ES-I3 (cell line): Measurements from ENCODE around the gene MYO15B.

Experiments
- H3K36me3 ChIP-seq: 2 replicates; pipeline ENCODE4 v1.6.1; 2013; ENCODE audit warnings: mild to moderate bottlenecking, low read length, control low read depth, moderate library complexity; ENCODE audit not compliant: insufficient read depth
- H3K4me1 ChIP-seq: 2 replicates; pipeline ENCODE4 v1.6.1; 2013; ENCODE audit warnings: mild to moderate bottlenecking, control low read depth, low read length; ENCODE audit not compliant: insufficient read depth
- H3K9ac ChIP-seq: 2 replicates; pipeline ENCODE4 v1.6.1; 2013; ENCODE audit warnings: low read depth, mild to moderate bottlenecking, low read length, moderate library complexity
- H3K9me3 ChIP-seq: 2 replicates; pipeline ENCODE4 v1.6.1; 2013; ENCODE audit warnings: mild to moderate bottlenecking, low read length, moderate library complexity; ENCODE audit not compliant: control insufficient read depth, insufficient read depth

Gene MYO15B

DNA sequence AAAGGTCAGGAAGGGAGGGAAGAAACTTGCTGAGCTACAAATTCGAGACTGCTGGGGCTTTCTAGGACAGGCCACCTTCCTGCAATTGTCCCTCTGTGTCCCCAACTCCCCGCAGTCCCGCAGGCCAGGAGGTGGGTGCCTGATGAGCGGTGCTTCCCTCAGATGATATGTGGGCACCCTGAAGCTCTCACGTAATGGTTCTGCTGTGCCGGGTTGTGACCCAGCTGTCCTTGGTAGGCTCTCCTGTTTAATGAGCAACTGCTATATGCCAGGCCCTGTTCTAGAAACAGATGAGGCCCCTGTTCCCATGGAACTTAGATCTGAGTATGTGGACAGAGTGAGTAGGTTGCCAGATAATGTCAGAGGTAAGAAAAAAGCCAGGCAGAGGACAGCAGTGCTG is 22.0 kb upstream of the MYO15B start:
- Histone ChIP-seq H3K36me3 (peaks cover 3% of the 10 kb centered on the region; the same call in 1 of the 2 replicates), H3K9me3 (no peaks in the 10 kb centered on the region), H3K4me1 (peaks cover 4% of the 10 kb centered on the region; the same call in 1 of the 2 replicates), H3K9ac (no peak overlapping the region)

DNA sequence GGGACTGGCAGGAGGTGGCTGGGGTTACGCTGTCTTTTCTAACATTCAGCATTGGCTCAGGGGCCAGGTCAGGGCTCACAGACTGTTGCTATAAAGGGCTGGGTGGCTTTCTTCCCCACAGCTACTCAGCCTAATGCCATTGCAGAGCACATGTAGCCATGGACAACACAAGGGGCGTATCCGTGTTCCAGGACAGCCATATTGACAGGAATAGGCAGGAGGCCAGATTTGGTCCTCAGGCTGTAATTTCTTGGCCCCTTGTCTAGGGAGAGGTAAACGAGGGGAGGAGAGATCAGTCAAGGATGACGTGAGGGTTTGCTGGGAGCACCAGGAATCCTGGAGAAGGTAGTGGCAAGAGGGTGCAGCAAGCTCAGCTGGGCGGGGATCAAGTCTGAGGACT is 21.2 kb upstream of the MYO15B start:
- Histone ChIP-seq H3K9ac (no peak overlapping the region), H3K9me3 (no peaks in the 10 kb centered on the region), H3K4me1 (peaks cover 4% of the 10 kb centered on the region; the same call in 1 of the 2 replicates), H3K36me3 (peaks cover 3% of the 10 kb centered on the region; the same call in 1 of the 2 replicates)

- peaks cover 3% of the 10 kb centered on the region; the same call in 1 of the 2 replicates for H3K36me3 ChIP-seq
- peaks cover 4% of the 10 kb centered on the region; the same call in 1 of the 2 replicates for H3K4me1 ChIP-seq
- H3K9me3 ChIP-seq = no peaks in the 10 kb centered on the region
- no peak overlapping the region for H3K9ac ChIP-seq
These were observed 20.8 kb upstream of the MYO15B start for GRCh38 chr17:75566834-75567233.

GRCh38 chr17:75568412-75569255 is 19.0 kb upstream of the MYO15B start:
- no peak overlapping the region for H3K9ac ChIP-seq
- H3K36me3 ChIP-seq = peaks cover 3% of the 10 kb centered on the region; the same call in 1 of the 2 replicates
- peaks cover 4% of the 10 kb centered on the region; the same call in 1 of the 2 replicates for H3K4me1 ChIP-seq
- no peaks in the 10 kb centered on the region for H3K9me3 ChIP-seq

DNA sequence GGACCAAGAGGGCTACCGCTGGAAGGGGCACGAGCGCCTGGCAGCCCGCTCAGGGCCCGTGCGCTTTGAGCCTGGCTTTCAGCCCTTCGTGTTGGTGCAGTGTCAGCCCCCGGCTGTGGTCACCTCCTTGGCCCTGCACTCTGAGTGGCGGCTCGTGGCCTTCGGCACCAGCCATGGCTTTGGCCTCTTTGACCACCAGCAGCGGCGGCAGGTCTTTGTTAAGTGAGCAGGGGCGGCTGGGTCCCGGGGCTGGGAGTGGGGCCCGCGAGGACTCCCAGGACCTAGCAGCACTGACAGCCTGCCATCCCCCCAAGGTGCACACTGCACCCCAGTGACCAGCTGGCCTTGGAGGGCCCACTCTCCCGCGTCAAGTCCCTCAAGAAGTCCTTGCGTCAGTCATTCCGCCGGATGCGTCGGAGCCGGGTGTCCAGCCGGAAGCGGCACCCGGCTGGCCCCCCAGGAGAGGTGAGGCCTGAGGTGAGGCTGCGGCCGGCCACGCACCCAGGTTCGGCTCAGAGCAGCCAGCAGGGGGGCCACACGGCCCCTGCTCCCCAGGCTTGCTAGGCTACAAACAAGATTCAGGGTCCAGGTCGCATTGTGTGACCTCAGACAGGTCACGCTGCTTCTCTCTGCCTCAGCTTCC is 17.4 kb upstream of the MYO15B start:
- Histone ChIP-seq H3K36me3 (no peaks in the 10 kb centered on the region), H3K9me3 (no peaks in the 10 kb centered on the region), H3K4me1 (no peaks in the 10 kb centered on the region; the same call in 1 of the 2 replicates), H3K9ac (no peak overlapping the region)

- H3K9me3 ChIP-seq = no peaks in the 10 kb centered on the region
- no peaks in the 10 kb centered on the region; the same call in 1 of the 2 replicates for H3K4me1 ChIP-seq
- no peak overlapping the region for H3K9ac ChIP-seq
- H3K36me3 ChIP-seq = no peaks in the 10 kb centered on the region
These were observed 16.8 kb upstream of the MYO15B start for GRCh38 chr17:75570772-75571171.

- Histone ChIP-seq H3K9me3 (no peaks in the 10 kb centered on the region), H3K36me3 (no peaks in the 10 kb centered on the region), H3K4me1 (no peaks in the 10 kb centered on the region; the same call in 1 of the 2 replicates), H3K9ac (no peak overlapping the region)
These were observed 16.3 kb upstream of the MYO15B start for GRCh38 chr17:75571197-75571884.

- Histone ChIP-seq H3K4me1 (no peaks in the 10 kb centered on the region; the same call in 1 of the 2 replicates), H3K36me3 (no peaks in the 10 kb centered on the region), H3K9me3 (no peaks in the 10 kb centered on the region), H3K9ac (no peak overlapping the region)
These were observed 15.8 kb upstream of the MYO15B start for GRCh38 chr17:75571885-75572215.

- H3K9me3 ChIP-seq = no peaks in the 10 kb centered on the region
- H3K36me3 ChIP-seq = no peaks in the 10 kb centered on the region
- H3K4me1 ChIP-seq = no peaks in the 10 kb centered on the region; the same call in 1 of the 2 replicates
These were observed 14.7 kb upstream of the MYO15B start for GRCh38 chr17:75572713-75573539.

DNA sequence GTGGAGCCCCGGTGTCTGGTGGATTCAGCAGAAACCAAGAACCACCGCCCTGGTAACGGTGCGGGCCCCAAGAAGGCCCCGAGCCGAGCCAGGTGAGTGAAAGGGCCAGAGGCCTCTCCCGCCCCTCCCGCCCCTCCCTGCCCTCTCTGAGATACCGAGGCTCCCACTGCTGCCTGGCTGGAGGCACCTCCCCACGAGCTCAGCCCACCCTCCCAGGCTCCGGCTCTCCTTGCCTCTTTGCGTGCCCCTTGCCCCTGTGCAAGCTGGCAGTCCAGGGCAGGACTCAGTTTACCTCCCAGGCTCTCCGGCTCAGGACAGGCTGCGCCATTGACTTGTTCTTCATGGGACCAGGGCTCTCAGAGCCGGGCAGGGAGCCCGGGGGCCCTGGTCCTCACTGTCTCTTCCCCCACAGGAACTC is 14.1 kb upstream of the MYO15B start:
- Histone ChIP-seq H3K9ac (no peak overlapping the region), H3K4me1 (no peaks in the 10 kb centered on the region; the same call in 1 of the 2 replicates), H3K36me3 (no peaks in the 10 kb centered on the region), H3K9me3 (no peaks in the 10 kb centered on the region)

More at GRCh38 chr17:75572713-75573539, 14.7 kb upstream of the MYO15B start:
- no peak overlapping the region for H3K9ac ChIP-seq

DNA sequence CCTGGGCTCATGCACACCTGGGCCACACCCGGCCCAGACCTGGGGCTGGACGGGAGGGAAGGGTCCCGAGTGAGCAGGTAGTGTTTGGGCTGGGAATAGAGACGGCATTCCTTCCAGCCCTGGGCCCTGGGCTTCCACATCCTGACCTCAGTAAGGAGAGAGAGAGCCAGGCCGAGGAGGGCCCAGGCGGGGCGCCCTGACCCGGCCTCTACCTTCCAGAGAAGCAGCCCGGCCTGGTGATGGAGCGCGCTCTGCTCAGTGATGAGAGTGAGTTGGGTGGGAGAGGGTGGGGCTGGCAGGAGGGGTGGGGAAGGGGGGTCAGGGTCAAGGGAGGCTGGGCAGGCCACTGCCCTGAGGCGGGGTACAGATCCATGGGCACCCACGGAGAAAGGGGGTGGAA is 13.6 kb upstream of the MYO15B start:
- Histone ChIP-seq H3K9me3 (no peaks in the 10 kb centered on the region), H3K9ac (no peak overlapping the region), H3K4me1 (no peaks in the 10 kb centered on the region; the same call in 1 of the 2 replicates), H3K36me3 (no peaks in the 10 kb centered on the region)

DNA sequence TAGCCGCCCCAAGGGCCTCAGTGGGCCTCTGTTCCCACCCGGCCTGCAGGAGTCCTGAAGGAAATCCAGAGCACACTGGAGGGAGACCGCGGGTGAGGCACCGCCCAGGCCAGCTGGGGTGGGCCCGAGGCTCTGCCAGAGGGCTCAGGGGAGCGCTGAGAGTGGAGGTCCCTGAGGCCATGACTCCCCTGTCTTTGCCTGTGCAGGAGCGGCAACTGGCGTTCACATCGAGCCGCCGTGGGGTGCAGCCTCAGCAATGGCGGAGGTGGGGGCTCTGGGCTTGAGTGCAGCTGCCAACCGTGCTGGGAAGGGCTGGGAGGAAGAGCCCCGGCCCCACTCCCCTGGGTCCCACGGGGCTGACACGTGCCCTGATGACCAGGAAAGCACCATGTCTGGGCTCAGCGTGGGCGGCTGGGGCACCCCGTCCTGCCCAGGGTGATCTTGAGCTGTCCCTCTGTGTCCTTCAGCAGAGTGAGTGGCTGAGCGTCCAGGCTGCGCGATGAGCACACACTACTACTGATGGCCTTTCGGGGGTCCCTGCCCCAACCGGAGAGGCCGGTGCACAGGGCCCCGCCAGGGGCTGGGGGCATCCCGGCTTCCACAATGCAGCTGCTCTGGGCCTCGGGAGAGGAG is 13.1 kb upstream of the MYO15B start:
- no peaks in the 10 kb centered on the region for H3K9me3 ChIP-seq
- H3K4me1 ChIP-seq = no peaks in the 10 kb centered on the region; the same call in 1 of the 2 replicates
- no peaks in the 10 kb centered on the region for H3K36me3 ChIP-seq
- H3K9ac ChIP-seq = no peak overlapping the region

DNA sequence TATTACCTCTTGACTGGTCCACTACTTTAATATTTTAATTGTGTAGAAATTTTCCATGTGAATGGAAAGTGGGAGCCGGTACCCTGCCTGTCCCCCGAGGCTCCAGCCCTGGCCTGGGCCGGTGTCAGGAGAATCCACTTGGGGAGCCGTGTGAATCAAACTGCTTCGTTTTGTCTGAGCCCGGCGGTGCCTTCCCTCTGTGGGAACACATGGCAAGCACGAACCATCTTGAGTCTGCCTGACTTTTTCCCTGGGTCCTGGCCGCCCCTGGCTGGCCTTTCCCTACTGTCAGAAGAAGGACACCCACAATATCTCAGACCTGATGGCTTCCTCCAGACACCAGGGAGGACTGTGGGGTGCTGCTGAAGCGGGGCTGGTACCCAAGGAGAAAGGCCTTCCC is 12.4 kb upstream of the MYO15B start:
- no peaks in the 10 kb centered on the region for H3K9me3 ChIP-seq
- H3K9ac ChIP-seq = no peak overlapping the region
- no peaks in the 10 kb centered on the region for H3K36me3 ChIP-seq
- H3K4me1 ChIP-seq = no peaks in the 10 kb centered on the region; the same call in 1 of the 2 replicates
